HG02885 (cell line): ENCODE measurements around the gene MYLK2.
A peak's percentile ranks its signal among the peaks of the same experiment; 100 is the strongest.
"Not testable (repeated sequence)": the region's sequence is repeated elsewhere in the genome, so short reads cannot be mapped to it uniquely, and the experiment has no call there.

ENCODE experiments used
- ATAC-seq: cut with Tn5 transposase; IDR thresholded peaks from one replicate; pipeline ENCODE4 v1.9.1; 2021; ENCODE audit warnings: mild to moderate bottlenecking; ENCODE audit not compliant: unreplicated experiment, poor library complexity

MYLK2 gene

DNA sequence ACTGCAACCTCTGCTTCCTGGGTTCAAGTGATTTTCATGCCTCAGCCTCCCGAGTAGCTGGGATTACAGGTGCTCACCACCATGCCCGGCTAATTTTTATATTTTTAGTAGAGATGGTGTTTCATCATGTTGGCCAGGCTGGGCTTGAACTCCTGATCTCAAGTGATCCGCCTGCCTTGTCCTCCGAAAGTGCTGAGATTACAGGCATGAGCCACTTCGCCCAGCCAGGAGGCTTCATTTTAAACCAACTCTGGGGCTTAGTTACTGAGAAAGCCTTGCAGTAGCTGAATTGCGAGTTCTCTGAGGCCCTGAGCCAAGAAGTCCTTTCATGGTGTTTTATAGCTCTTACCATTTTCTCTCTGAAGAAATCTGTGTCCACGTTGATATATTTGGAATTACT lies 5.0 kb upstream of the MYLK2 start:
- not testable (repeated sequence) for ATAC-seq

DNA sequence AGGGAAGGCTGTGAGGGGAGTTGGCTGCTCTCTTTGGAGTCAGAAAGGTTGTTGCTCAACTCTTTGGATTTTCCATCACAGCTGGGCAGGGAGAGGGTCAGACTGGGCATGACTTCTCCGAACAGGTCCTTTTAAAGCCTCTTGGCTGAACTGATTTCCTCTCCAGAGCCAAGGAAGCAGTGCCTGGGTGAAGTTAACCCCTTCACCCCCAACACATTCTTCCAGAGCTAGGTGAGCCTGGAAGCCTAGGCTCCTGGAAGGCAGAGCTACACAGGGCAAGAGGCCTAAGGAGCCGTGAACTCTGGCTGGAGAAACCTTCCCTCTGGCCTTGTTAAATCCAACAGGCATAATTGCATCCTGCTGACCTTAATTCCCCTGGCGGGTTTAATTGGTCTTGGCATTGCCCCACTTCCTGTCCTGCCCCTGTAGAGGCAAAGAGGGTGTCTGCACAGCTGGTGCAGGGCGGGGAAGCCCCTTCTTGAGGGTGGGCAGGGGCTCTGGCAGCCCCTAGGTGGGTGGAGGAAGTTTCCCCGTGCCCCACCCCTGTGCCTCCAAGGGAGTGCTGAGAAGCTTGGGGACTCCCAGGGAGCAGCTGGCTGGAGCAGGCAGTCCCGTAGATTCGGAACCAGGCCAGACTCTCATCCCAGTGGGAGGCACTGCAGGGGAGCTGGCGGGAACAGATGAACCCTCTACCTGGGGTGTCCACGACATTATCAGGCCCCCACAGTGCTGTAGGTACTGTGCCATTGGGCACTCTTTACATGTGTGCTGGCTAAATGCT lies 3.6 kb upstream of the MYLK2 start:
- ATAC-seq = no peak

DNA sequence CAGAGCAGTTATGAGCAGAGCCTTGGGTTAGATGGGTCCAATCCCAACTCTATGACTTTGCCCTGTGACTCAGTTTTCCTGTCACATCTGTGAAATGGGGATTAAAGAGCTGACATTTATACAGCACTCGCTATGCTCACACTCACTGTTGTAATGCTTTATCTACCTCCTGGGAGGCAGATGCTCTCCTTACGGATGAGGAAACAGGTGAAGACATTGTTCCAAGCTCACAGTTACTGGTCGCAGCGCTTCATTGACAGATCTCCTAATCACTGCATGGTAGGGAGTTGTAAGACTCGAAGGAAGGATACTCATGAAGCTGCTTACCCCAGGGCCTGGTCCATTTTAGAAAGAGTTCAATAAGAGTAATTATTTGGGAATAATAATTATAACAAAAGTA lies 2.9 kb upstream of the MYLK2 start:
- no peak for ATAC-seq

DNA sequence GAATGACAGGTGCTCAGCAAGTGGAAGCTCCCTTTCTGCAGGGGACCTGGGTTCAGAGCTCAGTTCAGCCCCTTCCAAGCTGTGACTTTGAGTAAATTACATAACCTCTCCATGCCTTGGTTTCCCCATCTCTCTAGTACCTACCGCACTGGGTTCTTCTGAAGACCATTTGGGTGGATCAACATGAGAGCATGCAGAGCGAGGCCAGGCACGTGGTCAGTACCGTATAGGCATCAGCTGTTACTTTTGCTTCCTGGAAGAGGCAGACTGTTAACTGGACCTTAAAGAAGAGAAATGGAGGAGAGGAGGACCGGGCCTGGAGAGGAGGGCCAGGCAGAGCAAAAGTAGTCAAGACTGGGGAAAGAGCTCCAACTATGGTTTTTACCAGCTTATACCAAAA lies 1.7 kb upstream of the MYLK2 start:
- ATAC-seq = no peak

DNA sequence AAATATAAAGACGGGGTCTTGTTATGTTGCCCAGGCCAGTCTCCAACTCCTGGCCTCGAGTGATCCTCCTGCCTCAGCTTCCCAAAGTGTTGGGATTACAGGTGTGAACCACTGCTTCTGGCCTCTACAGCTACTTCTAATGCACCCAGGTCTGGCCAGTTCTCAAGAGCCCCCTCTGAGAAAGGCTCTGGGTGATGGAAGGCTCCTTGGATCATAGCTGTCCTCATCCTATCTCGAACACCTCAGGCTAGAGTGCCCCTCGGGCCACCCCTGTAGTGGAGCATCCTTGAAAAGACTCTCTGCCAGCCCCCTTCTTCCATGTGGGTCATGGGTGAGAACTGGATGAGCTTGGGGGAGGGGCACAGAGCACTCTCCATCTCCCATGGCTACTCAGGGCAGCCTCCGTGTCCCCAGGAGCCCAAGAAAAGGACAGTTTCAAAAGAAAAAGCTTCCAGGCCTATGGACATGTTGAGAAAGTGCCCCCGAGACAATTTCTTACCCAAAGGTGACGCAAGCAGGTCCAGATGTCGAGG lies 714 bp upstream of the MYLK2 start:
- no peak for ATAC-seq

DNA sequence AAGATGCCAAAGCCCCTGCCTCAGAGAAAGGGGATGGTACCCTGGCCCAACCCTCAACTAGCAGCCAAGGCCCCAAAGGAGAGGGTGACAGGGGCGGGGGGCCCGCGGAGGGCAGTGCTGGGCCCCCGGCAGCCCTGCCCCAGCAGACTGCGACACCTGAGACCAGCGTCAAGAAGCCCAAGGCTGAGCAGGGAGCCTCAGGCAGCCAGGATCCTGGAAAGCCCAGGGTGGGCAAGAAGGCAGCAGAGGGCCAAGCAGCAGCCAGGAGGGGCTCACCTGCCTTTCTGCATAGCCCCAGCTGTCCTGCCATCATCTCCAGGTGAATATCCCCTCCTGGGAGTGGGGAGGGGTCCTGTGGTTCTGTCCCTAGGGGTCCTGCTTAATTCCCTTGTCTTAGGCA lies 1.1 kb downstream of the MYLK2 start:
- no peak for ATAC-seq

DNA sequence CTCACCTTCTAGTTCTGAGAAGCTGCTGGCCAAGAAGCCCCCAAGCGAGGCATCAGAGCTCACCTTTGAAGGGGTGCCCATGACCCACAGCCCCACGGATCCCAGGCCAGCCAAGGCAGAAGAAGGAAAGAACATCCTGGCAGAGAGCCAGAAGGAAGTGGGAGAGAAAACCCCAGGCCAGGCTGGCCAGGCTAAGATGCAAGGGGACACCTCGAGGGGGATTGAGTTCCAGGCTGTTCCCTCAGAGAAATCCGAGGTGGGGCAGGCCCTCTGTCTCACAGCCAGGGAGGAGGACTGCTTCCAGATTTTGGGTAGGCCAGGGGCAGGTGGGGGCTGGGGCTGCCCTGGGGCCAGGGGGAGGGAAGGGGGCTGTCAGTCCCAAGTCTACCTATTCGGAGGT lies 2.3 kb downstream of the MYLK2 start:
- ATAC-seq = no peak

DNA sequence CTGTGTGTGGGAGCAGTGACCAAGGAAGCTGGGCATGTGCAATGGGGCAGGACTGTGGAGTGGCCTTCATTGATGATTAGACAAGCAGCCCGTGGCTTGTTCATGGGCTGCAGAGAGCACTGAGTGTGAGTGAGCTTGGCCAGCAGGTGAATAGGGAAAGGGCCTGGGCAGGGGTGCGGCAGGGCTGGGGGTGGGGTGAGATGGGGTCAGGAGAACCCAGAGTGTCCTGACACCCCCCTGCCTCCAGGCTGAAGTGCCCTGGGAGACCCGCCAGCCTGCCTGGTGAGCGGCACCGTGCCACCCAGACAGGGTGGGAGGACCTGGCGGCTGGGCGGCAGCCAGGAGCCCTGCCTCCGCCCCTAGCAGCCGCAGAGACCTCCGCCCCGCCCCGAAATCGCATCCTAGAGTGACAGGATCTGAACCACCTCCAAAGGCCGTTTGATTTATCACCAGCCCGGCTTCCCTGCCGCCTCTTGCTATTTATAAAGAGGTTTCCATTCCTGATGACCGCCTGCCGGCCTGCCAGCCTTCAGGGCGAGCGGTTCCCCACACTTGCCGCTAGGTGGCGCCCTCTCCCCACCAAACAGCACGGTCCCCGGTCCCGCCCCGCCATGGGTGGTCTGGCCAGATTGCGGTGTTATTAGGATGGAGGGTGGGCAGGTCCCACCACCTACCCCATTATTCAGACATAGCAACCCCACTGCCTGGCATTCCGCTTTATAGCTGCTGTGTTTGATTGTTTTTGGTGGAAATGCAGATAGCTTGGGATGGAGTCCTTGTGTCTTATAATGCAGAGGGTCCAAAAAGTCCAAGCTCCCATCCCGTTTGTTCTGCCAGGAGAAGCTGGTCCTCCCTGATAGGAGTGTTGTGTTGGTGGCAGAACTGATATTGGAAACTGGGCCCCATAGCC lies 3.5 kb downstream of the MYLK2 start:
- peak; percentile 65 for ATAC-seq

DNA sequence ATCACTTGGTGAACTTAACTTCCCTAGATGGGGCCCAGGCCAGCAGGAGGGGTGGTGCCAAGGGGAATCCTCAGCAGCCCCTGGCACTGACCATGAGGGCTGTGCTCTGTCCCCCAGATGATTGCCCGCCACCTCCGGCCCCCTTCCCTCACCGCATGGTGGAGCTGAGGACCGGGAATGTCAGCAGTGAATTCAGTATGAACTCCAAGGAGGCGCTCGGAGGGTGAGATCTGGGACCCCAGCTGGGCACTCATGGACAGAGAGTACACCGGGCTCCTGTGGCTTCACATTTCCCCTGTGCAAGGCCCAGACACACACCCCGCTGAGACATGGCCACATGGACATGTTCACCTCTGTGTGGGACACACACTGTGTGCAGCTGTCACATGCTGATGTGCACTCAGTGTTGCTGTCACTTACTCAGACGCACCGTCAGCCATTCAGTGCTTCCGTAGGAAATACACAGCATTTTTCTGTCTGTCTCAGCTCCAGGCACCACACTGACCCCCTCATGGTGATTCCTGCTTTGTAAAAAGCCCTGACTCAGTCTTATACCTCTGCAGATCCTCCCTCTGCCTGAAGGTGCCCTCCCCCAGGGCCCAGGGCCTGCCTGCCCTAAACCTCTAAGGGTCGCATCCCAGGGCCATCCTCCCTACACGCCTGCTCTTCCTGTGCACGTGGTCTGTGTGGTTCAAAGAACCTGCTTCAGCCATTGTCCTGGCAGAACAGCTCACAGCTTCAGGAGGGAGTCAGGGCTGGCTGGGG lies 4.4 kb downstream of the MYLK2 start:
- no peak for ATAC-seq

DNA sequence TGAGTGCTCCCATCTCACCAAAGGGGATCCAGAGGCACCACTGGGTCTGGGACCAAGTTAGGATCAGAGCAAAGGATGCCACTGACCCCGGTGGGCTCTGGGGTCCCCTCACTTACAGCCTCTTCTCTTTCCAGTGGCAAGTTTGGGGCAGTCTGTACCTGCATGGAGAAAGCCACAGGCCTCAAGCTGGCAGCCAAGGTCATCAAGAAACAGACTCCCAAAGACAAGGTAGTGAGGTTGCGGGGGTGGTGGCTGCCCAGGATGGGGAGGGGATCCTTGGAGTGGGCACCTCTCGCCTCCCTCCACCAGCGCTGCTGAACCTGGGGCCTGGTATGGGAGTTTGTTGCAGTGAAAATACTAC lies 4.9 kb downstream of the MYLK2 start:
- no peak for ATAC-seq

DNA sequence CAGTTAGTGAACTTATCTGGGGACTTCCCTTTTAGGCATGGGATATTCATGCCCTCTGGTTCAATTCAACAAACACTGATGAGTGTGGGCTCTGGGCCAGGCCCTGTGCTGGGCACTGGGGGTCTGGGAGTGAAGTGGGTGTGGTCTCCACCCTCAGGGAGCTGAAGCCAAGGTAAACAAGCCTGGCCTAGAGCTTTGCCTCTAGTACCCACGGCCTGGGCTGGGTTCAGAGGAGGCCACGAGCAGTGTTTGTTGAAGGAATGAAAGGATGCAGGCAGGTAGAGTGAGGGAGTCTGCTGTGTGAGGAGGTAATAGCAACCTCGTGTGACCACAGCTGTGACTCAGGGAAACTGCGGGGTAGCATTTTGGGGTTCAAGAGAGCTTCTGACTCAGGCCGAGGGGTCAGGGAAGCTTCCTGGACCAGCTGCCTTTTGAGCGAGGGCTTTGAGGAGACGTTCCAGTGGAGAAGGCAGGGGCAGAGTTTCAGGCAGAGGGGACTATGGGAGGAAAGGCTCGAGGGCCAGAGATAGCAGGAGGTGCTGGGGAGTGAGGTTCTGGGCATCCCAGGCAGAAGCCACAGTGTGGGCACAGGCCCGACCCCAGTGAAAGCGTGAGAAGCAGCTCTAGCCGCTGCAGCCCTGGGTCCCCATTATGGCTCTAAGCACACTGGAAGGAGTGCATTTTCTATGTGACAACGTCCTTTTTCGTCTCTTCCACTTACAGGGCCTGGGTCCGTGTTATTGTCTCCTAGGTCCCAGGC lies 5.6 kb downstream of the MYLK2 start:
- no peak for ATAC-seq

DNA sequence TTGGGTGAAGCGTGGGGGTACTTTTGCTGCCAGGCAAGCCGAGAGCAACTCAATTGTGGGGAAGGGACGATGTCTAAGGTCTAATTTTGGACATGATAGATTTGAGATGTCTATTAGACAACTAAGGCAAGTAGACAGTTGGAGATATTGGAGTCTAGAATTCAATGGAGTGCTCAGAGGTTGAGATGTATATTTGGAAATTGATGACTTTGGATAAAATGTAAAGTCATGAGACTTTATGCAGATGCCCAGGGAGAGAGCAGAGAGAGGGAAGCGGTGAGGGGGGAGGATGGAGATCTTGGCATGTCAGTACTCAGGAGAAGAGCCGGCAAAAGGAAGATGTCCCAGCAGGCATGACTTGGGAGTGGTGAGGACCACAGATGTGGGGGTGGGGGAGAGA lies 6.9 kb downstream of the MYLK2 start:
- no peak for ATAC-seq

DNA sequence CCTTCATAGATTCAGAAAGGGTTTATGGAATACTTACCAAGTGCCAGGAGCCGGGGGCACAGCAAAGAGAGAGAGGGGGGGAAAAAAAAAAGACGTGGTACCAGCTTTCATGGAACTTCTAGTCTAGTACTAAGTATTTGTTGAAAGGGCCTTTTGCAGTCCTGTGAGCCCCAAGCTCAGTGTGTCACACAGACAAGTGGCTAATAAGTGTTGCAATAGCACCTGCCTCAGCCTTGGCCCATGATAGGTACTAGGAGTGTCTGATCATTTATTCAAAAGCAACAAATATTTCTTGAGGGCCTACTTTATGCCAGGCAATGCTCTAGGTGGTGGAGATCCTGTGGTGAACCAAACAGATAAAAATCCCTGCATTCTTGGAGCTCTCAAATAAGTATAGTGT lies 7.9 kb downstream of the MYLK2 start:
- no peak for ATAC-seq

DNA sequence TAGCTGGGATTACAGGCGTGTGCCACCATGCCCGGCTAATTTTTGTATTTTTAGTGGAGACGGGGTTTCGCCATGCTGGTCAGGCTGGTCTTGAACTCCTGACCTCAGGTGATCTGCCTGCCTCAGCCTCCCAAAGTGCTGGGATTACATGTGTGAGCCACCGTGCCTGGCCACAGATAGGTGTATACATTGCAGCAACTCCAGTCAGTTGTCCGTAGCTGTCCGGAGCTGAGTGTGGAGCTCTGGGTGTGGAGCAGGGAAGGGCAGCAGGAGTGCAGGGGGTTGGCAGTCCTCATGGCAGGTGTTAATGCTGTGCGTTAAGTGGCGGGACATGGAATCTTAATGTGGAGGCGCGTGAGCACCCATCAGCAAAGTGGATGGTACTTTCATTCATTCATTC lies 8.9 kb downstream of the MYLK2 start:
- ATAC-seq = not testable (repeated sequence)

DNA sequence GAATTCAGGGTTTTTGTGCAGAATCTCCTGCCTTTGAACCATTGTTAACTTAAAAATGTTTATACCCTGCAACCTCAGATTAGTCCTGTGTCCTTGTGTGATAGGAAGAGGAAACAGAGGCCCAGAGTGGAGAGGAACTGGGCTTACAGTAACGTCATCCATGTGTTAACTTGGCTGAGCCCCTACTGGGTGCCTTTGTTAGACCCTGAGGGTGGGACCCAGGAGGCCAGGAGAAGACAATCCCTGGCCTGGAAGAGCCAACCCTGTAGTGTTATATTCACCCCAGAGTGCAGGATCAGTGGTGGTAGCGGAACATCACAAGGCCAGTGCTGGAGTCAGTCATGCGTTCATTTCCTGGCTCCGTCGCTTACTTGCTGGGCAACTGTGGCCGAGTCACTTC lies 10.6 kb downstream of the MYLK2 start:
- ATAC-seq = no peak

DNA sequence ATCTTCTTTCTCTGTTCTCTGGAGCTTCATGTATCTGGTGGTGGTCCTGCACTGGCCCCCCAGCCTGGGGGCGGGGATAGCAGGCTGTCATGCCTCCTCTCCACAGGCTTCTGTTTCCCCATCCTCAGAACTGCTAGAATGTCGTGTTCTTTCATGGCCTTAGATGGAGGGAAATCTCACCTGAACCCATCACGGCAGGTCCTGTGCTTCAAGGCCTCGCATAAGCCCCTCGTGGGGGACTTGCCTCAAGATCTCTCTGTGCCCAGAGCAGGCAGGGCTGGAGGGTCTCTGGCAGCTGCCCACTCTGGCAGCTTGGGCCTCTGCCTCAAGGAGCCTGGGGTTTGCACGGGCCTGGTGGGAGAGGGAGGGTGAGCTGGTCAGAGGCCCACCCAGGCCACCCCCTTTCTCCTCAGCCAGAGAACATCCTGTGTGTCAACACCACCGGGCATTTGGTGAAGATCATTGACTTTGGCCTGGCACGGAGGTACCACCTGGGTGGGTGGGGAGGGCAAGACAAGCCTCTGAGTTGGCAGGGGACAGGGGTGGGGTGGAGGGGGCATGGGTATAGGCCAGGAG lies 11.3 kb downstream of the MYLK2 start:
- no peak for ATAC-seq

DNA sequence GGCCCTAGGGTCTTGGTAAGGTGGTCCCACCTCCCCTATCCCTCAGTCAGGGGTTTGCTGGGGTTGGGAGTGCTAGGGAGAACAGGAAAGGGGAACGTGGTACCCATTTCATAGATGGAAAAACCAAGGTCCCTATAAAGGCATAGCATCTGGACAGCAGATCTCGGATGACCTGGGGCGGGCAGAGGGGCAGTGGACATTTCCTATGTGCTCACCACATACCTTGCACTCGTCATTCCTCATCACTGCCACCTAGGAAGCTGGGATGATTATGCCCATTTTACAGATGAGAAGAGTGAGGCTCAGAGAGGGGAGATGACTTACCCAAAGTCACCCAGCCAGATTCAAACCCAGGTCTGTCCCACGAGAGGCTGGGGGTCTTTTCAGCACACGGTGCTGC lies 12.1 kb downstream of the MYLK2 start:
- no peak for ATAC-seq

DNA sequence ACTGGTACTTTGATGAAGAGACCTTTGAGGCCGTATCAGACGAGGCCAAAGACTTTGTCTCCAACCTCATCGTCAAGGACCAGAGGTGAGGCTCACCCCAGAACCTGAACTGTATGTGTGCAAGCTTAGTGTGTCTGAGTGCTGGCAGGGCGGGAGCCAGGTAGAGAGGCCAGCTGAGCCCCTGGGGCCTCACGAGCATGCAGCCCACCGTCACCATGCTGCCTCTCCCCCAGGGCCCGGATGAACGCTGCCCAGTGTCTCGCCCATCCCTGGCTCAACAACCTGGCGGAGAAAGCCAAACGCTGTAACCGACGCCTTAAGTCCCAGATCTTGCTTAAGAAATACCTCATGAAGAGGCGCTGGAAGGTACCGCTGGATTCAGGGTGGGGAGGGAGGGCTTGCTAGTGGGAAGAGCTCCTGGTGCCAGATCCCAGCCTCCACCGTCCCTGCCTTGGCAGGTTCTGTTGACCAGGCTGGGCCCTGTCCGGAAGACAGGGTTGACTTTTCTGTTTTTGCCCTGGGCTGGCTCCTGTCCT lies 12.7 kb downstream of the MYLK2 start:
- no peak for ATAC-seq

DNA sequence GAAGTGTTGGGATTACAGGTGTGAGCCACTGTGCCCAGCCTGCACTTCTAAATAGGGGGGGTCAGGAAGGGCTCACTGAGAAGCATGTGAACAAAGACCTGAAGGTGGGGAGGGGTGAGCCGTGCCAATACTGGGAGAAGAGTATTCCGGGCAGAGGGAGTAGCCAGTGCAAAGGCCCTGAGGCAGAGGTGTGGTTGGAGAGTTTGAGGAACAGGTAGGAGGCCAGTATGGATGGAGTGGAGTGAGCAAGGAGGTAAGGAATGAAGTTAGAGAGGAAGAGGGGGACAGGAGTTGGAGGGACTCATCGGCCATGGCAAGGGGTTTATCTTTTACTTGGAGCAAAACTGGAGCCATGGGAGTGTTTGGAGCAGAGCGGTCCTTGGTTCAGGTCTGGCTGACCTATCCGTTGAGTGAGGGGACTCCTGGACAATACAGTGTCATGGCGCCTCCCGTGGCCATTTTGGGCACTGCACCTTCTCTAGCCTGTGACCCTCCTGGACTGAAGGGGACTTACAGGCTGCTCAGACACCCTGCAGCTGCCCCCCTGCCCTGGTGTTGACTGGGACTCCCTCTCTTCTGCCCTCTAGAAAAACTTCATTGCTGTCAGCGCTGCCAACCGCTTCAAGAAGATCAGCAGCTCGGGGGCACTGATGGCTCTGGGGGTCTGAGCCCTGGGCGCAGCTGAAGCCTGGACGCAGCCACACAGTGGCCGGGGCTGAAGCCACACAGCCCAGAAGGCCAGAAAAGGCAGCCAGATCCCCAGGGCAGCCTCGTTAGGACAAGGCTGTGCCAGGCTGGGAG lies 14.2 kb downstream of the MYLK2 start:
- ATAC-seq = no peak
